HepG2 (cell line): ENCODE results near the gene TCFL5. TPM values are rescaled to one million over a fixed set of nuclear protein-coding genes. Genes with fewer than 3 reads are reported as not detected.

Experiments
- CAMTA2 ChIP-seq: sonication (generic); formaldehyde crosslinking; IDR thresholded peaks from 2 replicates; pipeline ENCODE4 v1.4.0; 2020; ENCODE audit warnings: mild to moderate bottlenecking, missing genetic modification reagents, borderline replicate concordance
- FOXA1 ChIP-seq, 2 experiments: fragments of 450-650 bp in 1 of 2; sonication (generic) in 1 of 2; formaldehyde crosslinking in 1 of 2; IDR thresholded peaks; 2 replicates each; pipeline versions ENCODE4 v1.4.0 to v1.6.1; 2016 to 2020; ENCODE audit warnings: missing genetic modification reagents in 1 of 2
- HNRNPLL ChIP-seq: fragments of 200-400 bp; formaldehyde crosslinking; IDR thresholded peaks from 2 replicates; pipeline ENCODE4 v1.6.1; 2017; ENCODE audit warnings: mild to moderate bottlenecking, low read depth, low read length; ENCODE audit not compliant: poor library complexity, severe bottlenecking
- HOXA9 ChIP-seq: sonication (generic); formaldehyde crosslinking; IDR thresholded peaks from 2 replicates; pipeline ENCODE4 v1.8.1; 2022; ENCODE audit warnings: missing genetic modification reagents, mild to moderate bottlenecking, moderate library complexity, borderline replicate concordance
- IKZF4 ChIP-seq: sonication (generic); formaldehyde crosslinking; IDR thresholded peaks from 2 replicates; pipeline ENCODE4 v1.5.1; 2020; ENCODE audit warnings: borderline replicate concordance, mild to moderate bottlenecking, low read depth, missing genetic modification reagents; ENCODE audit errors: not compliant biosample characterization
- KAT2B ChIP-seq: fragments of 150-350 bp; IDR thresholded peaks from 2 replicates; pipeline ENCODE4 v1.6.1; 2014; ENCODE audit warnings: low read depth, low read length, borderline replicate concordance
- RARG ChIP-seq: sonication (generic); formaldehyde crosslinking; IDR thresholded peaks from 2 replicates; pipeline ENCODE4 v1.4.0; 2020; ENCODE audit warnings: low read depth, mild to moderate bottlenecking, missing genetic modification reagents
- RCOR2 ChIP-seq: IDR thresholded peaks from 2 replicates; pipeline ENCODE4 v1.6.1; 2016; ENCODE audit warnings: missing biosample characterization, missing genetic modification reagents
- RFX5 ChIP-seq: IDR thresholded peaks from 2 replicates; pipeline ENCODE4 v1.6.1; 2011; ENCODE audit warnings: low read depth, low read length, improper control_type of control experiment
- SATB2 ChIP-seq: sonication (generic); formaldehyde crosslinking; IDR thresholded peaks from 2 replicates; pipeline ENCODE4 v1.5.0; 2020; ENCODE audit warnings: missing genetic modification reagents
- SOX5 ChIP-seq: IDR thresholded peaks from 2 replicates; pipeline ENCODE4 v1.6.1; 2016; ENCODE audit warnings: borderline replicate concordance
- XRCC5 ChIP-seq: fragments of 200-400 bp; formaldehyde crosslinking; optimal IDR thresholded peaks from 2 replicates; pipeline ENCODE3; 2017; ENCODE audit warnings: mild to moderate bottlenecking, low read length
- YEATS2 ChIP-seq: sonication (generic); formaldehyde crosslinking; IDR thresholded peaks from 2 replicates; pipeline ENCODE4 v1.4.0; 2020; ENCODE audit warnings: missing genetic modification reagents, borderline replicate concordance
- ZC3H13 ChIP-seq: sonication (generic); formaldehyde crosslinking; IDR thresholded peaks from 2 replicates; pipeline ENCODE4 v1.8.1; 2023; ENCODE audit warnings: mild to moderate bottlenecking, missing genetic modification reagents, moderate library complexity
- ZFY ChIP-seq: sonication (generic); formaldehyde crosslinking; IDR thresholded peaks from 2 replicates; pipeline ENCODE4 v1.4.0; 2020; ENCODE audit warnings: missing genetic modification reagents
- ZNF143 ChIP-seq: sonication (generic); formaldehyde crosslinking; IDR thresholded peaks from 2 replicates; pipeline ENCODE4 v1.4.0; 2020; ENCODE audit warnings: missing genetic modification reagents
- ZNF44 ChIP-seq: sonication (generic); formaldehyde crosslinking; IDR thresholded peaks from 2 replicates; pipeline ENCODE4 v1.5.1; 2020; ENCODE audit warnings: mild to moderate bottlenecking, missing genetic modification reagents
- ZNF460 ChIP-seq: sonication (generic); formaldehyde crosslinking; IDR thresholded peaks from 2 replicates; pipeline ENCODE4 v1.5.1; 2020; ENCODE audit warnings: missing genetic modification reagents, mild to moderate bottlenecking, borderline replicate concordance
- ZNF589 ChIP-seq: sonication (generic); formaldehyde crosslinking; conservative IDR thresholded peaks from 2 replicates; pipeline ENCODE4 v1.8.0; 2022; ENCODE audit warnings: mild to moderate bottlenecking, moderate library complexity, missing genetic modification reagents
- ZNF607 ChIP-seq: sonication (generic); formaldehyde crosslinking; IDR thresholded peaks from 2 replicates; pipeline ENCODE4 v1.5.1; 2020; ENCODE audit warnings: missing genetic modification reagents, mild to moderate bottlenecking, borderline replicate concordance
- ZNF782 ChIP-seq: sonication (generic); formaldehyde crosslinking; IDR thresholded peaks from 2 replicates; pipeline ENCODE4 v1.4.0; 2020; ENCODE audit warnings: missing genetic modification reagents, mild to moderate bottlenecking, borderline replicate concordance
- ZNF790 ChIP-seq: sonication (generic); formaldehyde crosslinking; IDR thresholded peaks from 2 replicates; pipeline ENCODE4 v1.8.0; 2022; ENCODE audit warnings: missing genetic modification reagents, mild to moderate bottlenecking, borderline replicate concordance
- ZNF841 ChIP-seq: sonication (generic); formaldehyde crosslinking; IDR thresholded peaks from 2 replicates; pipeline ENCODE4 v1.8.1; 2023; ENCODE audit warnings: missing genetic modification reagents, borderline replicate concordance
- ZSCAN21 ChIP-seq: sonication (generic); formaldehyde crosslinking; IDR thresholded peaks from 2 replicates; pipeline ENCODE4 v1.8.0; 2022; ENCODE audit warnings: mild to moderate bottlenecking, missing genetic modification reagents, moderate library complexity, borderline replicate concordance
- polyA plus RNA-seq, 8 experiments: library from polyadenylated mRNA; depleted of rRNA in 3 of 8; stranded (reverse) in 7 of 8; unstranded in 1 of 8; fragments of >200 nt; fragmentation: Illumina TruSeq in 4 of 8; extraction: Trizol in 4 of 8; gene quantifications; 2 replicates each; pipeline versions ENCODE4 v1.2.1 to v1.2.3, GENCODE V29; 2011 to 2016; ENCODE audit warnings: low read depth in 4 of 8, missing spikeins in 1 of 8, mixed read lengths in 1 of 8; ENCODE audit not compliant: insufficient read depth in 1 of 8
- total RNA-seq, 5 experiments: library from RNA; depleted of rRNA; stranded (reverse); fragments of >200 nt; fragmentation: Illumina TruSeq; extraction: Trizol; gene quantifications; 2 replicates each; pipeline ENCODE4 v1.2.3, GENCODE V29; 2016; ENCODE audit warnings: low read depth in 1 of 5
- TF ChIP-seq, protein P1 (sequence below): IDR thresholded peaks from 2 replicates; pipeline ENCODE4 v1.6.1; 2016; ENCODE audit warnings: missing genetic modification reagents, missing compliant biosample characterization
- TF ChIP-seq, protein P2 (sequence below): sonication (generic); formaldehyde crosslinking; IDR thresholded peaks from 2 replicates; pipeline ENCODE4 v1.4.0; 2020; ENCODE audit warnings: mild to moderate bottlenecking, missing genetic modification reagents
- TF ChIP-seq, protein P3 (sequence below): sonication (generic); formaldehyde crosslinking; IDR thresholded peaks from 2 replicates; pipeline ENCODE4 v1.8.0; 2022; ENCODE audit warnings: mild to moderate bottlenecking, missing genetic modification reagents, borderline replicate concordance
- TF ChIP-seq, protein P4 (sequence below): sonication (generic); formaldehyde crosslinking; conservative IDR thresholded peaks from 2 replicates; pipeline ENCODE4 v1.8.1; 2023; ENCODE audit warnings: missing genetic modification reagents

TCFL5 gene
- total and polyA plus RNA-seq, 2 of the 13 experiments (the other 11 are each of a cell fraction or from before 2014, with no cell fraction given): 14.8 to 20.0 TPM

DNA sequence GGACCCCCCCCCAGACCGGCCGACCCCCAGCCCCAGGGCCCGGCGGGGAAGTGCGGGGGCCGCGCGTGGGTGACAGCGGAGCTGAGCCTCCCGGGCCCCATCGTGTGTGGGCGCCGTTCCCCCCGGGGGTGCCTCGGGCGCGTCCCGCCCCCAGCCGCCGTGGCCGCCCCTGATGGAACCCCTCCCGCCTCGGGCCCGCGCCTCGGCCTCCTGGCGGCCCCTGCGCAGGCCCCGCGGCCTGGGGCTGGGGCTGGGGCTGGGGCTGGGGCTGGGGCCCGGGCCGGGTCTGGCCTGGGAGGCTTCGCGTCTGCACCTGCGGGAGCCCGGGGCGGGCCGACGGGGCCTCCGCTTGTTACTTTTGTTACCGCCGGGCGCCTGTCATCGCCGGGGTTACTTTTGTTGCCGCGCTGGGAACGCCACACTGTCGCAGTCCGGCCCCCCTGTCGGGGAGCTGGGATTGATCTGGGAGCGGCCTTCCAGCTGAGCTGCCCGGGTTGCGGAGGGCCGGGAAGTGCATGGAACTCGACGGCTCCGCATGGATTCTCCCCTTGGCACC is 56.4 kb downstream of the TCFL5 start (continued):
- TF ChIP-seq FOXA1 (IDR thresholded peaks at IDR 0.05) (no peak), FOXA1 (CRISPR knock-in tag; IDR thresholded peaks at IDR 0.05) (no peak), ZSCAN21 (peak; percentile 47), SOX5 (CRISPR knock-in tag) (no peak), ZC3H13 (CRISPR knock-in tag) (0 out of 2 replicates have a peak, but pooled peaks have one; percentile 44), ZNF589 (CRISPR knock-in tag) (peak; percentile 1; the same call in 1 of the 2 replicates), CAMTA2 (CRISPR knock-in tag) (no peak), ZNF790 (CRISPR knock-in tag) (no peak), ZNF841 (0 out of 2 replicates have a peak, but pooled peaks have one; percentile 61), YEATS2 (CRISPR knock-in tag) (no peak), ZNF460 (CRISPR knock-in tag) (no peak), KAT2B (no peak), ZNF782 (CRISPR knock-in tag) (0 out of 2 replicates have a peak, but pooled peaks have one; percentile 76), IKZF4 (no peak), ZNF143 (CRISPR knock-in tag) (no peak), SATB2 (CRISPR knock-in tag) (no peak), RCOR2 (no peak), HNRNPLL (no peak), HOXA9 (CRISPR knock-in tag) (0 out of 2 replicates have a peak, but pooled peaks have one; percentile 28), RARG (no peak), ZNF607 (no peak; the same call in 1 of the 2 replicates), ZFY (CRISPR knock-in tag) (no peak), ZNF44 (no peak), RFX5 (no peak), XRCC5 (no peak)
- TF ChIP-seq, protein P1, sequence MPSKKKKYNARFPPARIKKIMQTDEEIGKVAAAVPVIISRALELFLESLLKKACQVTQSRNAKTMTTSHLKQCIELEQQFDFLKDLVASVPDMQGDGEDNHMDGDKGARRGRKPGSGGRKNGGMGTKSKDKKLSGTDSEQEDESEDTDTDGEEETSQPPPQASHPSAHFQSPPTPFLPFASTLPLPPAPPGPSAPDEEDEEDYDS (CRISPR knock-in tag): no peak
- TF ChIP-seq, protein P2, sequence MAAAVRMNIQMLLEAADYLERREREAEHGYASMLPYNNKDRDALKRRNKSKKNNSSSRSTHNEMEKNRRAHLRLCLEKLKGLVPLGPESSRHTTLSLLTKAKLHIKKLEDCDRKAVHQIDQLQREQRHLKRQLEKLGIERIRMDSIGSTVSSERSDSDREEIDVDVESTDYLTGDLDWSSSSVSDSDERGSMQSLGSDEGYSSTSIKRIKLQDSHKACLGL (CRISPR knock-in tag): no peak; the same call in 1 of the 2 replicates
- TF ChIP-seq, protein P3, sequence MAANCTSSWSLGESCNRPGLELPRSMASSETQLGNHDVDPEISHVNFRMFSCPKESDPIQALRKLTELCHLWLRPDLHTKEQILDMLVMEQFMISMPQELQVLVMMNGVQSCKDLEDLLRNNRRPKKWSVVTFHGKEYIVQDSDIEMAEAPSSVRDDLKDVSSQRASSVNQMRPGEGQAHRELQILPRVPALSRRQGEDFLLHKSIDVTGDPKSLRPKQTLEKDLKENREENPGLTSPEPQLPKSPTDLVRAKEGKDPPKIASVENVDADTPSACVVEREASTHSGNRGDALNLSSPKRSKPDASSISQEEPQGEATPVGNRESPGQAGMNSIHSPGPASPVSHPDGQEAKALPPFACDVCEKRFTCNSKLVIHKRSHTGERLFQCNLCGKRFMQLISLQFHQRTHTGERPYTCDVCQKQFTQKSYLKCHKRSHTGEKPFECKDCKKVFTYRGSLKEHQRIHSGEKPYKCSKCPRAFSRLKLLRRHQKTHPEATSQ (CRISPR knock-in tag): no peak
- TF ChIP-seq, protein P4, sequence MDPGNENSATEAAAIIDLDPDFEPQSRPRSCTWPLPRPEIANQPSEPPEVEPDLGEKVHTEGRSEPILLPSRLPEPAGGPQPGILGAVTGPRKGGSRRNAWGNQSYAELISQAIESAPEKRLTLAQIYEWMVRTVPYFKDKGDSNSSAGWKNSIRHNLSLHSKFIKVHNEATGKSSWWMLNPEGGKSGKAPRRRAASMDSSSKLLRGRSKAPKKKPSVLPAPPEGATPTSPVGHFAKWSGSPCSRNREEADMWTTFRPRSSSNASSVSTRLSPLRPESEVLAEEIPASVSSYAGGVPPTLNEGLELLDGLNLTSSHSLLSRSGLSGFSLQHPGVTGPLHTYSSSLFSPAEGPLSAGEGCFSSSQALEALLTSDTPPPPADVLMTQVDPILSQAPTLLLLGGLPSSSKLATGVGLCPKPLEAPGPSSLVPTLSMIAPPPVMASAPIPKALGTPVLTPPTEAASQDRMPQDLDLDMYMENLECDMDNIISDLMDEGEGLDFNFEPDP (CRISPR knock-in tag): no peak; the same call in 1 of the 2 replicates
